Neural crest cell (in vitro differentiated cells): ENCODE results near the gene HELZ2. TPM values are rescaled to one million over a fixed set of nuclear protein-coding genes. Genes with fewer than 3 reads are reported as not detected.

ENCODE experiments used
- DNase-seq: peaks from one replicate; pipeline ENCODE4 v3.0.0; 2021; ENCODE audit warnings: low read depth, mixed read lengths, low spot score
- H3K27ac Mint-ChIP-seq: one replicate; pipeline ENCODE4 v1.8.0; 2021; ENCODE audit warnings: mild to moderate bottlenecking, mixed read lengths; ENCODE audit not compliant: unreplicated experiment
- H3K27me3 Mint-ChIP-seq: 2 replicates; pipeline ENCODE4 v1.8.0; 2021; ENCODE audit warnings: low read depth, mild to moderate bottlenecking, mixed read lengths
- H3K36me3 Mint-ChIP-seq: 2 replicates; pipeline ENCODE4 v1.8.0; 2021; ENCODE audit warnings: low read depth, mild to moderate bottlenecking, mixed read lengths
- H3K4me1 Mint-ChIP-seq: 2 replicates; pipeline ENCODE4 v1.8.0; 2021; ENCODE audit warnings: mixed read lengths
- H3K4me3 Mint-ChIP-seq: one replicate; pipeline ENCODE4 v1.8.0; 2021; ENCODE audit warnings: mild to moderate bottlenecking, mixed read lengths
- H3K9me3 Mint-ChIP-seq: 2 replicates; pipeline ENCODE4 v1.8.0; 2021; ENCODE audit warnings: mixed read lengths
- CTCF ChIP-seq: fragments of 200-600 bp; sonication (generic); conservative IDR thresholded peaks from 2 replicates; pipeline ENCODE4 v1.5.0; 2021; ENCODE audit warnings: antibody characterized with exemption, mild to moderate bottlenecking
- total RNA-seq: library from RNA; stranded (reverse); gene quantifications from 2 replicates; pipeline ENCODE4 v1.2.1, GENCODE V29; 2021

HELZ2 gene
- total RNA-seq, 1 donor from 2014 or later, result 22.3 TPM

GRCh38 chr20:63534831-63535651, 39.0 kb downstream of the HELZ2 start:
- Mint-ChIP-seq H3K27ac (no peak overlapping the region), H3K36me3 (no peaks in the 10 kb centered on the region), H3K4me1 (peaks cover 9% of the 10 kb centered on the region), H3K27me3 (peaks cover 5% of the 10 kb centered on the region), H3K9me3 (no peaks in the 10 kb centered on the region), H3K4me3 (no peak overlapping the region)
- TF ChIP-seq CTCF, result no peak
- no peak for DNase-seq

- Mint-ChIP-seq H3K27me3 (peaks cover 5% of the 10 kb centered on the region), H3K4me1 (peaks cover 9% of the 10 kb centered on the region), H3K4me3 (no peak overlapping the region), H3K36me3 (no peaks in the 10 kb centered on the region), H3K27ac (no peak overlapping the region), H3K9me3 (no peaks in the 10 kb centered on the region)
- no peak for TF ChIP-seq CTCF
- no peak for DNase-seq
Observed at GRCh38 chr20:63534427-63534830, 39.6 kb downstream of the HELZ2 start.

- H3K4me1 Mint-ChIP-seq, result peaks cover 13% of the 10 kb centered on the region
- H3K9me3 Mint-ChIP-seq, result no peaks in the 10 kb centered on the region
- no peak for TF ChIP-seq CTCF
- H3K27ac Mint-ChIP-seq, result no peak overlapping the region
- no peak for DNase-seq
- H3K36me3 Mint-ChIP-seq, result no peaks in the 10 kb centered on the region
- peaks cover 7% of the 10 kb centered on the region for H3K27me3 Mint-ChIP-seq
- H3K4me3 Mint-ChIP-seq, result no peak overlapping the region
Observed at GRCh38 chr20:63533871-63534393, 40.1 kb downstream of the HELZ2 start.

- H3K36me3 Mint-ChIP-seq, result no peaks in the 10 kb centered on the region
- peaks cover 9% of the 10 kb centered on the region for H3K27me3 Mint-ChIP-seq
- no peak overlapping the region for H3K4me3 Mint-ChIP-seq
- no peaks in the 10 kb centered on the region for H3K9me3 Mint-ChIP-seq
- H3K4me1 Mint-ChIP-seq, result peaks cover 16% of the 10 kb centered on the region
- no peak for TF ChIP-seq CTCF
- no peak overlapping the region for H3K27ac Mint-ChIP-seq
- no peak for DNase-seq
Observed at GRCh38 chr20:63533388-63533787, 40.7 kb downstream of the HELZ2 start.

- no peaks in the 10 kb centered on the region for H3K36me3 Mint-ChIP-seq
- H3K4me3 Mint-ChIP-seq, result no peak overlapping the region
- H3K27ac Mint-ChIP-seq, result no peak overlapping the region
- H3K27me3 Mint-ChIP-seq, result peaks cover 9% of the 10 kb centered on the region
- H3K9me3 Mint-ChIP-seq, result no peaks in the 10 kb centered on the region
- no peak for DNase-seq
- TF ChIP-seq CTCF, result no peak
- H3K4me1 Mint-ChIP-seq, result peaks cover 20% of the 10 kb centered on the region
Observed at GRCh38 chr20:63532449-63532971, 41.5 kb downstream of the HELZ2 start.
